Cardiac ventricle fibroblast (primary cell): ENCODE data around the gene PALM3. TPM values are rescaled to one million over a fixed set of nuclear protein-coding genes. Genes with fewer than 3 reads are reported as not detected.

Source experiments
- total RNA-seq: library from RNA; depleted of rRNA; stranded (reverse); fragments of >200 nt; gene quantifications from 2 replicates; pipeline ENCODE4 v1.2.3, GENCODE V29; 2015

Gene PALM3
- total RNA-seq, result 0.37 TPM in 1 of 2 replicates, not detected in the other

DNA sequence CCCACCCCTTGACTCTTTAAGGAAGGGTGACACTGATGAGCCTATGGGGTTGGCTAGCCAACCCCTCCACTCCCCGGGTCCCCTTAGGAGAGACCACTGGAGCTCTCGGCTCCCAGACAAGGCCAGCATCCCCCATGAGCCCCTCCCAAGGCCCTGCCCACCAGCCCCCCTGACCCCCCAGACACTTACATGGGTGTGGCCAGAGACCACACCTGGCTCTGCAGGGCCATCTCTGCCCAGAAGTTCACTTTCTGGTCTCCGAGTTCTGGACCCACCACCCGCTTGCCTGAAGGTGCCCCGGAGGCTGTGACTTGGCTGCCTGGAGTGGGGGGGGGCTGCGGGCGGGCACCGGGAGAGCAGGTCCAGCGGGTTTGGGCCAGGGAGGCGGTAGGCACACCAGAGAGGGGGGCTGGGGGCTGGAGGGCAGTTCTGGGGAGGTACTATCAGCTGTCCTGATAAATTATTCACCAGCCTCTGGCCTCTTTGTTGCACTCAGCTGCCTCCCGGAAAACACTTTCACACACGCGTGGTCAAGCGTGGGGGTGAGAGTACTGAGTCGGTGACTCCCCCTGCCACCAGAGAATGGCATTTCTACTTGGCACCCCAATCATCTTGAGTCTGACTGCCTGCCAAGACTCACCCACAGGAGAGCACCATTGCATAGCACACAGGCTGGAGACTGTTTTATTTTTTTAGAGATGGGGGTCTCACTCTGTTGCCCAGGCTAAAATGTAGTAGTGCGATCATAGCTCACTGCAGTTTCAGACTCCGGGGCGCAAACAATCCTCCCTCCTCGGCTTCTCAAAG lies at the start of gene PALM3:
TSS of gene PALM3 (minus strand) at position 326 of the 807 bp plus-strand sequence. CDS start at position 230, 96 bp downstream.

DNA sequence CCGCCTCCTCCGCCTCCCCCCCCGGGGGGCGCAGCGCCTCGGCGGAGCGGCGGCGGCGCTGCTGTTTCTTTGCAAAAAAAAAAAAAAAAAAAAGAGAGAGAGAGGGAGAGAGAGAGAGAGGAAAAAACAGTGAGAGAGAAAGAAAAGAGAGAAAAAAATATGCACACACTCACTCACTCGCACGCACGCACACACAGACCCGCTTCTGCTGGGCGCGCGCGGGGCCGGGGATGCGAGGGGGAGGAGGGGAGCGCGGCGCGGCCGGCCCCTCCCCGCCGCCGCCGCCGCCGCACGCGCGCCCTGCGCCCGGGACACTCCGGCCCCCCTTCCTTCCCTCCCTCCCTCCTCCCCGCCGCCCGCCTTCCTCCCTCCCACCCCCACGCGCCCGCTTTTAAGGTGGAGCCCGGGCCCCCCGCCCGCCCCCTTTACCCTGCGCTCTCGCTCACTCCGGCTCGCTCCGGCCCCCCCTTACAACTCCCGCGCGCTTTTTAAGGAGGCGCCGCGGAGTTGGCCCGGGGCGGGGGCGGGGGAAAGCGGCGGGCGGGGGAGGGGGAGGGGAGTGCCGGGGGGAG lies 28.7 kb upstream of the PALM3 start, which contains the start of gene SAMD1:
TSS of gene SAMD1 (minus strand) at position 243 of the 572 bp plus-strand sequence.

DNA sequence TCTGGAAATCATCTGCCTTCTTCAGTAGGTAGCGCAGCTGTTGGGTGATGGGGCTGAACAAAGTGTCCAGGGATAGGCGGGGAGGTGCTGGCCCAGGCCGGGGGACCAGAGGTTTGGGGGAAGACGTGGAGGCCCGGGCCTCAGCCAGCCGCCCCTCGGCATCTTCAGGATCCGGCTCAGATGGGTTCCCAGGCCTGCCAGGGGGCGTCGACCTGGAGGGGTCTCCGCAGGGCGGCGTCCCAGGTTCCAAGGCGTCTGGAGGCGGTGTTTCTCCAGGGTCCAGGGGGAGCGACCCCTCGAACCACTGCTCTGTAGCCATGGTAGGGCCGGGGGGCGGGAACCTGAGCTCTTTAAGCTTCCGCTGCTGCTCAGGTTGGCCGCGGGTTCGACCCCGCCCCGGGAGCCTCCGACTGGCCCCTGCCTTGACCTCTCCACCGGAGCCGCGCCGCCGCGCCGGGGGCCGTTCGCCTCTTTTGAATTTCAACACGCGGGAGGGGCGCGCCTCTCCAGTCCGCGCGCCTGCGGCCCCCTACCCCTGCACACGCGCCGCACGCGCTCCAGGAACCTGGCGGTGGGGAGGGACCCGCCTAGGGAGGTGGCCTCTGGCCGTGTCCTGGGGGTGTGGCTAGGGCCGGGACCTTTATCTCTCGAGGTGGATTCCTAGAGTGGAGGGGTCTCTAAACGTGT lies 23.6 kb upstream of the PALM3 start, which contains the start of gene C19orf67:
TSS of gene C19orf67 (minus strand) at position 475 of the 687 bp plus-strand sequence. CDS start at position 319, 156 bp downstream.

GRCh38 chr19:14072535-14073260 lies 10.8 kb upstream of the PALM3 start, which contains the start of gene MISP3:
Gene MISP3 (plus strand): TSS chr19:14072786. CDS start chr19:14073310, 524 bp downstream.

GRCh38 chr19:14031719-14032480 lies 30.0 kb downstream of the PALM3 start, which contains the start of gene IL27RA:
Gene IL27RA (plus strand): TSS chr19:14031762. CDS start chr19:14031873, 111 bp downstream.

GRCh38 chr19:14027856-14028450 lies 33.9 kb downstream of the PALM3 start, which contains the start of gene RLN3:
Gene RLN3 (plus strand): TSS chr19:14028148. CDS start chr19:14028205, 57 bp downstream.

DNA sequence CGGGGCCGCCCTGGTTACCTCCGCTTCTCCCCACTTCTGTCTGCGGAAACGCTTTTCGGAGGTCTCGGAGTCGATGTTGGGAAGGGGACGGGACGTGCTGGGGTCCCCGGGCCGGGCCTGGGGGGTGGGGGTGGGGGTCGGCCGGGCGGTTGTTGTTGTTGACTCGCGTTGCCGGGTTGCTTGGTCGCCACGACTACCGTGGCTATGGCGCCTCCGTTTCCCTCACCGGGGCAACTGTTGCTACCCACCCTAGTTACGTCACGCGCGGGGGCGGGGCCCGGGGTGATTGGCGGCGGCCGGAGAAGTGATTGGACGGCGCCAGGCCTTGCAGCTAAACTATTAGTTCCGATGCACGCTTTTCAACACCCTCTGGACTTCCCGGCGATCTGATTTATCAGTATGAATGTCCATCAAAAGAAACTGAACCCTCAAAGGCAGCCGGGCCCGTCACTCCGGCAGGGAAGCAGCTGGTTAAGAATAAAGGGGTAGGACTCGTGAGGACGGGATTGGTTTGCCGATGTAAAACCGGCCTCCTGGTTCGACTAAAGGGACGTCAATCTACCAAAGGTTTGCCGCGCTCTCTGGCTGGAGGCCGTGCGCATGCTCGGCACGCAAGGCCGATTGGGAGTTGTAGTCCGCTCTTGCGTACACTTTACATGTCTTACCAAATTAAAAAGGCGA lies 55.7 kb downstream of the PALM3 start, which contains the start of gene RFX1:
TSS of gene RFX1 (minus strand) at position 236 of the 681 bp plus-strand sequence. CDS start 12,477 bp downstream, outside the sequence.

Other genes starting within 250 kb of the PALM3 start
- not detected in 2 replicates for gene NANOS3, start 184.9 kb downstream of the PALM3 start, total RNA-seq
- 0.19 and 0.20 TPM in 2 replicates for gene BRME1, start 156.0 kb downstream of the PALM3 start, total RNA-seq
- 14.4 and 20.3 TPM in 2 replicates for gene CC2D1A, start 155.9 kb downstream of the PALM3 start, total RNA-seq
- 5.7 and 8.3 TPM in 2 replicates for gene PODNL1, start 123.7 kb downstream of the PALM3 start, total RNA-seq
- 8.2 and 9.0 TPM in 2 replicates for gene DCAF15, start 109.6 kb downstream of the PALM3 start, total RNA-seq
- 3.9 and 4.5 TPM in 2 replicates for gene RFX1, start 55.8 kb downstream of the PALM3 start, total RNA-seq
- gene RLN3, start 33.9 kb downstream of the PALM3 start, total RNA-seq, result not detected in 2 replicates
- 1.9 and 3.2 TPM in 2 replicates for gene IL27RA, start 30.3 kb downstream of the PALM3 start, total RNA-seq
- gene MISP3, start 10.7 kb upstream of the PALM3 start, total RNA-seq, result 1.4 and 1.8 TPM in 2 replicates
- not detected in 2 replicates for gene C19orf67, start 23.7 kb upstream of the PALM3 start, total RNA-seq
- 38.7 and 44.5 TPM in 2 replicates for gene SAMD1, start 28.7 kb upstream of the PALM3 start, total RNA-seq
- gene PRKACA, start 55.7 kb upstream of the PALM3 start, total RNA-seq, result 77.6 and 82.4 TPM in 2 replicates
- gene ASF1B, start 74.5 kb upstream of the PALM3 start, total RNA-seq, result 3.7 and 6.3 TPM in 2 replicates
- 22.0 and 22.7 TPM in 2 replicates for gene ADGRL1, start 144.1 kb upstream of the PALM3 start, total RNA-seq